DND-41 (cell line): ENCODE data around the gene CREB3L2.
"Not testable (repeated sequence)": the region's sequence is repeated elsewhere in the genome, so short reads cannot be mapped to it uniquely, and the experiment has no call there.

Source experiments
- ATAC-seq: fragments of 200-7000 bp; cut with Tn5 transposase; 3 replicates; pipeline ENCODE4 v1.9.1; 2021; ENCODE audit warnings: low read depth; ENCODE audit not compliant: insufficient read depth
- DNase-seq: peaks from one replicate; pipeline ENCODE4 v3.0.0-alpha.2; 2020
- H2AFZ ChIP-seq: 2 replicates; pipeline ENCODE4 v1.6.0; 2012; ENCODE audit warnings: low read depth, low read length
- H3K27ac ChIP-seq: 2 replicates; pipeline ENCODE4 v1.5.1; 2012; ENCODE audit warnings: low read length, inconsistent platforms
- H3K27me3 ChIP-seq: fragments of 200-600 bp; sonication (generic); 2 replicates; pipeline ENCODE4 v1.6.0; 2012; ENCODE audit warnings: low read length, mild to moderate bottlenecking, inconsistent platforms; ENCODE audit not compliant: insufficient read depth, poor library complexity
- H3K36me3 ChIP-seq: 2 replicates; pipeline ENCODE4 v1.5.1; 2012; ENCODE audit warnings: low read length, inconsistent platforms; ENCODE audit not compliant: insufficient read depth
- H3K4me1 ChIP-seq: 2 replicates; pipeline ENCODE4 v1.5.1; 2012; ENCODE audit warnings: mild to moderate bottlenecking, low read length; ENCODE audit not compliant: insufficient read depth
- H3K4me2 ChIP-seq: 2 replicates; pipeline ENCODE4 v1.6.0; 2012; ENCODE audit warnings: mild to moderate bottlenecking, moderate library complexity, low read length, inconsistent platforms; ENCODE audit not compliant: insufficient read depth
- H3K4me3 ChIP-seq, 2 experiments: fragments of 200-600 bp in 1 of 2; shearing (Covaris generic) in 1 of 2; 2 replicates each; pipeline ENCODE4 v1.5.1; 2012 to 2016; ENCODE audit warnings: inconsistent platforms in 2 of 2, low read length in 2 of 2, mild to moderate bottlenecking in 2 of 2, low read depth in 1 of 2, moderate library complexity in 1 of 2
- H3K79me2 ChIP-seq: 2 replicates; pipeline ENCODE4 v1.6.0; 2012; ENCODE audit warnings: low read length, inconsistent platforms; ENCODE audit not compliant: insufficient read depth
- H3K9ac ChIP-seq: 2 replicates; pipeline ENCODE4 v1.6.0; 2012; ENCODE audit warnings: low read depth, mild to moderate bottlenecking, inconsistent platforms, low read length, moderate library complexity
- H3K9me3 ChIP-seq: 2 replicates; pipeline ENCODE4 v1.5.1; 2012; ENCODE audit warnings: low read length, moderate library complexity, mild to moderate bottlenecking, inconsistent platforms; ENCODE audit not compliant: insufficient read depth, severe bottlenecking
- H4K20me1 ChIP-seq: 2 replicates; pipeline ENCODE4 v1.6.0; 2012; ENCODE audit warnings: low read length; ENCODE audit not compliant: insufficient read depth
- CTCF ChIP-seq: IDR thresholded peaks from 2 replicates; pipeline ENCODE4 v1.5.1; 2012; ENCODE audit warnings: borderline replicate concordance, low read length, moderate library complexity, mild to moderate bottlenecking; ENCODE audit not compliant: poor library complexity, severe bottlenecking; ENCODE audit errors: extremely low read depth
- EZH2 ChIP-seq: IDR thresholded peaks from 3 replicates; pipeline ENCODE4 v1.6.1; 2012; ENCODE audit warnings: borderline replicate concordance, low read depth, mild to moderate bottlenecking, moderate library complexity, low read length, inconsistent platforms; ENCODE audit not compliant: severe bottlenecking

CREB3L2 gene

GRCh38 chr7:137968890-137969289 lies 33.0 kb downstream of the CREB3L2 start:
- H3K9ac ChIP-seq, result no peak overlapping the region
- no peak overlapping the region for H3K4me3 ChIP-seq
- no peaks in the 10 kb centered on the region; the same call in 1 of the 2 replicates for H3K4me1 ChIP-seq
- no peak for ATAC-seq
- H3K36me3 ChIP-seq, result no peaks in the 10 kb centered on the region
- no peak overlapping the region for H3K4me2 ChIP-seq
- H3K79me2 ChIP-seq, result no peaks in the 10 kb centered on the region
- H3K9me3 ChIP-seq, result no peaks in the 10 kb centered on the region
- no peak overlapping the region for H3K27ac ChIP-seq
- TF ChIP-seq CTCF, result no peak
- TF ChIP-seq EZH2, result no peak
- no peaks in the 10 kb centered on the region for H3K27me3 ChIP-seq
- no peaks in the 10 kb centered on the region; the same call in 1 of the 2 replicates for H4K20me1 ChIP-seq
- H2AFZ ChIP-seq, result no peak overlapping the region
- DNase-seq, result no peak

- H3K4me3 ChIP-seq, H4K20me1 ChIP-seq, H3K4me2 ChIP-seq, H3K27ac ChIP-seq, H3K4me1 ChIP-seq, ATAC-seq, DNase-seq, H2AFZ ChIP-seq, H3K36me3 ChIP-seq, H3K27me3 ChIP-seq, H3K9me3 ChIP-seq, H3K9ac ChIP-seq, H3K79me2 ChIP-seq: not testable (repeated sequence)
Observed at GRCh38 chr7:137968339-137968738, 33.5 kb downstream of the CREB3L2 start.

- TF ChIP-seq EZH2 (no peak), CTCF (no peak)
- H3K27ac ChIP-seq, result no peak overlapping the region
- H3K4me2 ChIP-seq, result no peak overlapping the region
- no peaks in the 10 kb centered on the region for H3K27me3 ChIP-seq
- no peaks in the 10 kb centered on the region for H3K9me3 ChIP-seq
- no peak overlapping the region for H2AFZ ChIP-seq
- no peaks in the 10 kb centered on the region for H3K36me3 ChIP-seq
- ATAC-seq, result peak; percentile 31; the same call in 1 of the 3 replicates
- DNase-seq, result no peak
- no peak overlapping the region for H3K9ac ChIP-seq
- H4K20me1 ChIP-seq, result no peaks in the 10 kb centered on the region; the same call in 1 of the 2 replicates
- no peaks in the 10 kb centered on the region for H3K79me2 ChIP-seq
- H3K4me1 ChIP-seq, result no peaks in the 10 kb centered on the region; the same call in 1 of the 2 replicates
- no peak overlapping the region for H3K4me3 ChIP-seq
Observed at GRCh38 chr7:137967143-137968018, 34.5 kb downstream of the CREB3L2 start.

GRCh38 chr7:137966641-137967142 lies 35.2 kb downstream of the CREB3L2 start:
- Histone ChIP-seq H3K27ac (no peak overlapping the region), H3K4me3 (no peak overlapping the region), H3K4me2 (no peak overlapping the region), H3K36me3 (no peaks in the 10 kb centered on the region), H2AFZ (no peak overlapping the region), H3K9me3 (no peaks in the 10 kb centered on the region), H3K27me3 (no peaks in the 10 kb centered on the region), H3K4me1 (no peaks in the 10 kb centered on the region; the same call in 1 of the 2 replicates), H3K79me2 (no peaks in the 10 kb centered on the region), H3K9ac (no peak overlapping the region), H4K20me1 (no peaks in the 10 kb centered on the region; the same call in 1 of the 2 replicates)
- no peak for TF ChIP-seq CTCF
- no peak for TF ChIP-seq EZH2
- DNase-seq (no peak), ATAC-seq (no peak)
